GM12878 (cell line): ENCODE measurements around the gene TNFAIP8L2. TPM values are rescaled to one million over a fixed set of nuclear protein-coding genes. Genes with fewer than 3 reads are reported as not detected.

Experiments
- ATAC-seq: fragments of 200-7000 bp; cut with Tn5 transposase; 3 replicates; pipeline ENCODE4 v1.9.1; 2020; ENCODE audit warnings: mild to moderate bottlenecking, moderate library complexity
- BruUV-seq: library from RNA; stranded (reverse); fragments of 400-500 nt; replicated peaks from 2 replicates; lab custom pipeline; 2021; lab: Mats Ljungman, UMichigan
- CTCF ChIA-PET: fragments of 300-600 bp; sonication (Branson Sonifier 250); formaldehyde crosslinking; extraction: SDS; loops from one replicate; lab custom pipeline; 2021; ENCODE audit warnings: inconsistent platforms; lab: Yijun Ruan, JAX
- POLR2A ChIA-PET: fragments of 350-600 bp; formaldehyde crosslinking; extraction: SDS; loops from one replicate; lab custom pipeline; 2021; ENCODE audit warnings: inconsistent platforms; lab: Charles Lee
- RAD21 ChIA-PET: fragments of 300-600 bp; sonication (Branson Sonifier 250); formaldehyde crosslinking; loops from one replicate; lab custom pipeline; 2023; ENCODE audit warnings: antibody characterized with exemption; ENCODE audit not compliant: unreplicated experiment; lab: Charles Lee
- SMC1A ChIA-PET: fragments of 300-600 bp; sonication (Branson Sonifier 250); formaldehyde crosslinking; loops from one replicate; lab custom pipeline; 2023; ENCODE audit not compliant: unreplicated experiment, uncharacterized antibody; lab: Charles Lee
- DNase-seq: peaks from one replicate; pipeline ENCODE4 v3.0.0-alpha.2; 2011; ENCODE audit warnings: low read depth, low spot score
- FAIRE-seq: peaks from 3 replicates; lab custom pipeline; 2011; peaks lifted over from hg19 to GRCh38; lab: Jason Lieb, UNC
- H2AFZ ChIP-seq: 2 replicates; pipeline ENCODE4 v1.6.0; 2011; ENCODE audit warnings: low read depth, low read length, control low read depth; ENCODE audit not compliant: control insufficient read depth
- H3K27ac ChIP-seq: 2 replicates; pipeline ENCODE4 v1.5.1; 2011; ENCODE audit warnings: control low read depth; ENCODE audit not compliant: control insufficient read depth, insufficient read depth
- H3K27me3 ChIP-seq, 2 experiments: replicated peaks in 1 of 2; 2 replicates each; pipeline versions ENCODE4 v1.6.0 to v1.6.1; 2011; ENCODE audit warnings: low read length in 1 of 2; ENCODE audit not compliant: control insufficient read depth in 2 of 2, insufficient read depth in 2 of 2
- H3K36me3 ChIP-seq, 2 experiments: 2 replicates each; pipeline ENCODE4 v1.5.1; 2011; ENCODE audit warnings: low read length in 1 of 2; ENCODE audit not compliant: control insufficient read depth in 2 of 2, insufficient read depth in 2 of 2
- H3K4me1 ChIP-seq: 2 replicates; pipeline ENCODE4 v1.6.1; 2011; ENCODE audit warnings: mild to moderate bottlenecking, low read length, moderate library complexity, mixed read lengths; ENCODE audit not compliant: control insufficient read depth, insufficient read depth
- H3K4me2 ChIP-seq: 2 replicates; pipeline ENCODE4 v1.6.0; 2011; ENCODE audit warnings: control low read depth; ENCODE audit not compliant: control insufficient read depth, insufficient read depth
- H3K4me3 ChIP-seq: fragments of 200-600 bp; sonication (generic); 2 replicates; pipeline ENCODE4 v1.5.1; 2016
- H3K79me2 ChIP-seq: 2 replicates; pipeline ENCODE4 v1.6.0; 2011; ENCODE audit warnings: low read length; ENCODE audit not compliant: control insufficient read depth, insufficient read depth
- H3K9ac ChIP-seq: 2 replicates; pipeline ENCODE4 v1.8.0; 2011; ENCODE audit warnings: low read length, control low read depth, mixed read lengths; ENCODE audit not compliant: control insufficient read depth, insufficient read depth
- H3K9me3 ChIP-seq: replicated peaks from 3 replicates; pipeline ENCODE4 v1.5.1; 2011; ENCODE audit warnings: mild to moderate bottlenecking, low read length; ENCODE audit not compliant: control insufficient read depth, insufficient read depth
- H4K20me1 ChIP-seq: 2 replicates; pipeline ENCODE4 v1.6.0; 2011; ENCODE audit not compliant: control insufficient read depth, insufficient read depth
- CBX3 ChIP-seq: fragments of 200-600 bp; sonication (generic); IDR thresholded peaks from 2 replicates; pipeline ENCODE4 v1.6.1; 2016; ENCODE audit warnings: low read depth, borderline replicate concordance
- CREM ChIP-seq: IDR thresholded peaks from 2 replicates; pipeline ENCODE4 v1.6.1; 2014; ENCODE audit warnings: antibody characterized with exemption, low read depth
- EZH2 ChIP-seq: IDR thresholded peaks from 2 replicates; pipeline ENCODE4 v1.6.1; 2012; ENCODE audit warnings: low read depth, mild to moderate bottlenecking, control low read depth, inconsistent platforms, low read length, borderline replicate concordance; ENCODE audit not compliant: control insufficient read depth
- FOS ChIP-seq: IDR thresholded peaks from 3 replicates; pipeline ENCODE4 v1.6.1; 2011; ENCODE audit warnings: borderline replicate concordance; ENCODE audit not compliant: insufficient read length; ENCODE audit errors: extremely low read depth
- FOXK2 ChIP-seq: fragments of 450-650 bp; IDR thresholded peaks from 2 replicates; pipeline ENCODE4 v1.6.1; 2017; ENCODE audit warnings: mild to moderate bottlenecking, moderate library complexity
- GABPA ChIP-seq: IDR thresholded peaks from 2 replicates; pipeline ENCODE4 v1.6.1; 2014; ENCODE audit warnings: antibody characterized with exemption, low read depth, mild to moderate bottlenecking, inconsistent platforms
- KAT2A ChIP-seq: conservative IDR thresholded peaks from 2 replicates; pipeline ENCODE4 v1.6.1; 2011; ENCODE audit warnings: low read depth, low read length; ENCODE audit not compliant: control insufficient read depth
- MXI1 ChIP-seq: fragments of 150-350 bp; IDR thresholded peaks from 2 replicates; pipeline ENCODE4 v1.6.1; 2011; ENCODE audit warnings: low read depth, mild to moderate bottlenecking, inconsistent platforms, low read length, improper control_type of control experiment
- MYB ChIP-seq: fragments of 150-350 bp; IDR thresholded peaks from 2 replicates; pipeline ENCODE4 v1.6.1; 2014; ENCODE audit warnings: mild to moderate bottlenecking, low read depth, low read length, borderline replicate concordance
- NFYA ChIP-seq: IDR thresholded peaks from 2 replicates; pipeline ENCODE4 v1.6.1; 2011; ENCODE audit warnings: low read depth, mild to moderate bottlenecking, low read length, improper control_type of control experiment, borderline replicate concordance
- NR2F1 ChIP-seq: fragments of 450-650 bp; conservative IDR thresholded peaks from 2 replicates; pipeline ENCODE4 v1.6.1; 2017; ENCODE audit warnings: mild to moderate bottlenecking
- SMC3 ChIP-seq: IDR thresholded peaks from 2 replicates; pipeline ENCODE4 v1.6.1; 2011; ENCODE audit warnings: low read length, improper control_type of control experiment, borderline replicate concordance
- ZNF274 ChIP-seq: IDR thresholded peaks from one replicate; pipeline ENCODE4 v1.8.0; 2011; ENCODE audit not compliant: insufficient read length, insufficient read depth
- WGBS: methylation state at CpG from one replicate; pipeline ENCODE4 v1.1.6; 2016; ENCODE audit warnings: low lambda C conversion rate; ENCODE audit not compliant: insufficient replicate concordance, insufficient coverage; ENCODE audit errors: missing lambda C conversion rate; 5-methylcytosine and 5-hydroxymethylcytosine counted together
- in situ Hi-C: fragments of 300-500 bp; cut with MboI; formaldehyde crosslinking; loops from 9 replicates; pipeline ENCODE4 v1.14.3; 2018; ENCODE audit warnings: mixed read lengths
- intact Hi-C: fragments of 100-400 bp; cut with micrococcal nuclease; formaldehyde crosslinking; loops from one replicate; pipeline ENCODE4 v1.14.2; 2022; ENCODE audit not compliant: unreplicated experiment
- polyA plus RNA-seq, 11 experiments: library from polyadenylated mRNA; depleted of rRNA in 4 of 11; unstranded in 6 of 11; stranded (reverse) in 5 of 11; fragments of >200 nt; fragmentation: Nextera tagmentation in 4 of 11; fragmentation: Illumina TruSeq in 1 of 11; extraction: Ambion mirVana in 4 of 11; extraction: Trizol in 1 of 11; gene quantifications; 1 replicate in 1 of 11; 2 replicates in 10 of 11; pipeline versions ENCODE4 v1.2.1 to v1.2.3, GENCODE V29; 2011 to 2016; ENCODE audit warnings: inconsistent platforms in 2 of 11, missing spikeins in 2 of 11, low read depth in 1 of 11
- total RNA-seq, 4 experiments: library from RNA; depleted of rRNA in 3 of 4; stranded (reverse); fragments of >200 nt in 3 of 4; fragmentation: Illumina TruSeq in 1 of 4; extraction: Trizol in 1 of 4; gene quantifications; 2 replicates each; pipeline versions ENCODE4 v1.2.1 to v1.2.3, GENCODE V29; 2013 to 2021
- TF ChIP-seq, protein P1 (sequence below): IDR thresholded peaks from 2 replicates; pipeline ENCODE4 v1.6.1; 2012; ENCODE audit warnings: low read depth, low read length, improper control_type of control experiment
- TF ChIP-seq, protein P2 (sequence below): fragments of 150-350 bp; IDR thresholded peaks from 2 replicates; pipeline ENCODE4 v1.6.1; 2014; ENCODE audit warnings: mild to moderate bottlenecking, low read depth, low read length
- TF ChIP-seq, protein P3 (sequence below): fragments of 450-650 bp; IDR thresholded peaks from 2 replicates; pipeline ENCODE4 v1.6.1; 2016; ENCODE audit warnings: mild to moderate bottlenecking
- TF ChIP-seq, protein P4 (sequence below): fragments of 450-650 bp; IDR thresholded peaks from 2 replicates; pipeline ENCODE4 v1.6.1; 2017; ENCODE audit warnings: antibody characterized with exemption, mild to moderate bottlenecking, moderate library complexity

Gene TNFAIP8L2
- total and polyA plus RNA-seq, 10 of the 15 experiments (the other 5 are each of a cell fraction or from before 2014, with no cell fraction given): 5.4 to 26.3 (median 14.2) TPM

DNA sequence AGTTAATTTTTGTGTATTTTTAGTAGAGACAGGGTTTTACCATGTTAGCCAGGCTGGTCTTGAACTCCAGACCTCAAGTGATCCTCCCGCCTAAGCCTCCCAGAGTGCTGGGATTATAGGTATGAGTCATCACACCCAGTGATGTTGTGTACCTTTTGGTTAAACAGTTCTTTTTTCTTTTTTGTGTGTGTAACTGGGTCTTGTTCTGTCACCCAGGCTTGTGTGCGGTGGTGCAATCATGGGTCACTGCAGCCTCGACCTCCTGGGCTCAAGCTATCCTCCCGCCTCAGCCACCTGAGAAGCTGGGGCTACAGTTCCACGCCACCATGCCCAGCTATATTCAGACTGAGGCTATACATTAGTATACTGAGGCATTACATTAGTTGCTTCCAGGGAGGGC lies 48.1 kb upstream of the TNFAIP8L2 start (continued):
- no peak for TF ChIP-seq KAT2A
- no peak for TF ChIP-seq MXI1

DNA sequence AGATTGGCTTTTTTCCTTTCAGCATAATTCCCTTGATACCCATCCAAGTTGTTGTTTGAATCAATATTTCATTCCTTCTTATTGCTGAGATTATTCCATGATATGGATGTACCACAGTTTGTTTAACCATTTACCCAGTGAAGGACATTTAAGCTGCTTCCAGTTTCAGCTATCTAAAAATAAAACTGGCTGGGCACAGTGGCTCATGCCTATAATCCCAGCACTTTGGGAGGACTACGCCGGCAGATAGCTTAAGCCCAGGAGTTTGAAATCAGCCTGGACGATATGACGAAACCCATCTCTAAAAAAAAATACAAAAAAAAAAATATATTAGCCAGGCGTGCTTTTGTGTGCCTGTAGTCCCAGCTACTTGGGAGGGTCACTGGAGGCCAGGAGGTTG lies 42.6 kb upstream of the TNFAIP8L2 start:
- Histone ChIP-seq H3K4me1 (no peaks in the 10 kb centered on the region), H3K9me3 (no peaks in the 10 kb centered on the region), H3K27ac (no peak overlapping the region), H3K79me2 (no peaks in the 10 kb centered on the region), H3K4me3 (no peak overlapping the region), H3K4me2 (no peak overlapping the region), H2AFZ (no peak overlapping the region), H4K20me1 (no peaks in the 10 kb centered on the region), H3K36me3 (no peaks in the 10 kb centered on the region), H3K27me3 (no peaks in the 10 kb centered on the region), H3K9ac (no peak overlapping the region)
- POLR2A ChIA-PET: interaction anchor here (0.6 kb wide), 1 partner anchor 35 kb away, joined by 4 read pairs; no protein-coding TSS in a partner anchor
- SMC1A ChIA-PET: interaction anchor here (1.6 kb wide), 1 partner anchor 14 kb away, joined by 7 read pairs; no protein-coding TSS in a partner anchor
- CTCF ChIA-PET: interaction anchor here (0.6 to 5.2 kb wide), 3 partner anchors 14 to 121 kb away, joined by 3 to 34 read pairs (median 3); no protein-coding TSS in a partner anchor
- no peak for ATAC-seq
- FAIRE-seq: no peak
- WGBS: 96% methylated on average over 5 of the region's 5 CpGs
- in situ Hi-C loops (no loop called here), intact Hi-C loops (no loop called here)
- TF ChIP-seq ZNF274 (no peak), FOS (no peak), CBX3 (no peak), FOXK2 (no peak), CREM (no peak), EZH2 (no peak), SMC3 (no peak), GABPA (no peak), NR2F1 (no peak), MYB (no peak), NFYA (no peak)
- TF ChIP-seq, protein P1, sequence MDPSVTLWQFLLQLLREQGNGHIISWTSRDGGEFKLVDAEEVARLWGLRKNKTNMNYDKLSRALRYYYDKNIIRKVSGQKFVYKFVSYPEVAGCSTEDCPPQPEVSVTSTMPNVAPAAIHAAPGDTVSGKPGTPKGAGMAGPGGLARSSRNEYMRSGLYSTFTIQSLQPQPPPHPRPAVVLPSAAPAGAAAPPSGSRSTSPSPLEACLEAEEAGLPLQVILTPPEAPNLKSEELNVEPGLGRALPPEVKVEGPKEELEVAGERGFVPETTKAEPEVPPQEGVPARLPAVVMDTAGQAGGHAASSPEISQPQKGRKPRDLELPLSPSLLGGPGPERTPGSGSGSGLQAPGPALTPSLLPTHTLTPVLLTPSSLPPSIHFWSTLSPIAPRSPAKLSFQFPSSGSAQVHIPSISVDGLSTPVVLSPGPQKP: no peak
- TF ChIP-seq, protein P2, sequence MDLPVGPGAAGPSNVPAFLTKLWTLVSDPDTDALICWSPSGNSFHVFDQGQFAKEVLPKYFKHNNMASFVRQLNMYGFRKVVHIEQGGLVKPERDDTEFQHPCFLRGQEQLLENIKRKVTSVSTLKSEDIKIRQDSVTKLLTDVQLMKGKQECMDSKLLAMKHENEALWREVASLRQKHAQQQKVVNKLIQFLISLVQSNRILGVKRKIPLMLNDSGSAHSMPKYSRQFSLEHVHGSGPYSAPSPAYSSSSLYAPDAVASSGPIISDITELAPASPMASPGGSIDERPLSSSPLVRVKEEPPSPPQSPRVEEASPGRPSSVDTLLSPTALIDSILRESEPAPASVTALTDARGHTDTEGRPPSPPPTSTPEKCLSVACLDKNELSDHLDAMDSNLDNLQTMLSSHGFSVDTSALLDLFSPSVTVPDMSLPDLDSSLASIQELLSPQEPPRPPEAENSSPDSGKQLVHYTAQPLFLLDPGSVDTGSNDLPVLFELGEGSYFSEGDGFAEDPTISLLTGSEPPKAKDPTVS: no peak
- TF ChIP-seq, protein P3, sequence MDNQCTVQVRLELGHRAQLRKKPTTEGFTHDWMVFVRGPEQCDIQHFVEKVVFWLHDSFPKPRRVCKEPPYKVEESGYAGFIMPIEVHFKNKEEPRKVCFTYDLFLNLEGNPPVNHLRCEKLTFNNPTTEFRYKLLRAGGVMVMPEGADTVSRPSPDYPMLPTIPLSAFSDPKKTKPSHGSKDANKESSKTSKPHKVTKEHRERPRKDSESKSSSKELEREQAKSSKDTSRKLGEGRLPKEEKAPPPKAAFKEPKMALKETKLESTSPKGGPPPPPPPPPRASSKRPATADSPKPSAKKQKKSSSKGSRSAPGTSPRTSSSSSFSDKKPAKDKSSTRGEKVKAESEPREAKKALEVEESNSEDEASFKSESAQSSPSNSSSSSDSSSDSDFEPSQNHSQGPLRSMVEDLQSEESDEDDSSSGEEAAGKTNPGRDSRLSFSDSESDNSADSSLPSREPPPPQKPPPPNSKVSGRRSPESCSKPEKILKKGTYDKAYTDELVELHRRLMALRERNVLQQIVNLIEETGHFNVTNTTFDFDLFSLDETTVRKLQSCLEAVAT: no peak
- TF ChIP-seq, protein P4, sequence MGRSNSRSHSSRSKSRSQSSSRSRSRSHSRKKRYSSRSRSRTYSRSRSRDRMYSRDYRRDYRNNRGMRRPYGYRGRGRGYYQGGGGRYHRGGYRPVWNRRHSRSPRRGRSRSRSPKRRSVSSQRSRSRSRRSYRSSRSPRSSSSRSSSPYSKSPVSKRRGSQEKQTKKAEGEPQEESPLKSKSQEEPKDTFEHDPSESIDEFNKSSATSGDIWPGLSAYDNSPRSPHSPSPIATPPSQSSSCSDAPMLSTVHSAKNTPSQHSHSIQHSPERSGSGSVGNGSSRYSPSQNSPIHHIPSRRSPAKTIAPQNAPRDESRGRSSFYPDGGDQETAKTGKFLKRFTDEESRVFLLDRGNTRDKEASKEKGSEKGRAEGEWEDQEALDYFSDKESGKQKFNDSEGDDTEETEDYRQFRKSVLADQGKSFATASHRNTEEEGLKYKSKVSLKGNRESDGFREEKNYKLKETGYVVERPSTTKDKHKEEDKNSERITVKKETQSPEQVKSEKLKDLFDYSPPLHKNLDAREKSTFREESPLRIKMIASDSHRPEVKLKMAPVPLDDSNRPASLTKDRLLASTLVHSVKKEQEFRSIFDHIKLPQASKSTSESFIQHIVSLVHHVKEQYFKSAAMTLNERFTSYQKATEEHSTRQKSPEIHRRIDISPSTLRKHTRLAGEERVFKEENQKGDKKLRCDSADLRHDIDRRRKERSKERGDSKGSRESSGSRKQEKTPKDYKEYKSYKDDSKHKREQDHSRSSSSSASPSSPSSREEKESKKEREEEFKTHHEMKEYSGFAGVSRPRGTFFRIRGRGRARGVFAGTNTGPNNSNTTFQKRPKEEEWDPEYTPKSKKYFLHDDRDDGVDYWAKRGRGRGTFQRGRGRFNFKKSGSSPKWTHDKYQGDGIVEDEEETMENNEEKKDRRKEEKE: no peak
- DNase-seq: no peak
- RAD21 ChIA-PET: interaction anchor here (1.6 kb wide), 1 partner anchor 14 kb away, joined by 5 read pairs; no protein-coding TSS in a partner anchor
- no TSS peak for BruUV-seq
